H9 (cell line): ENCODE results near the gene IRS2. TPM values are rescaled to one million over a fixed set of nuclear protein-coding genes. Genes with fewer than 3 reads are reported as not detected.

ENCODE experiments used
- DNase-seq: peaks from one replicate; pipeline ENCODE4 v3.0.0-alpha.2; 2017
- H2AFZ ChIP-seq: one replicate; pipeline ENCODE4 v1.6.1; 2013; ENCODE audit warnings: mild to moderate bottlenecking, low read length, control low read depth, moderate library complexity
- H2AK5ac ChIP-seq: 2 replicates; pipeline ENCODE4 v1.6.1; 2013; ENCODE audit warnings: low read length, control low read depth, mixed read lengths; ENCODE audit not compliant: insufficient read length
- H2BK120ac ChIP-seq: one replicate; pipeline ENCODE4 v1.6.1; 2013; ENCODE audit warnings: low read depth, mild to moderate bottlenecking, low read length, control low read depth, inconsistent platforms; ENCODE audit not compliant: poor library complexity, severe bottlenecking
- H2BK12ac ChIP-seq: 2 replicates; pipeline ENCODE4 v1.6.1; 2013; ENCODE audit warnings: low read length, control low read depth, mixed read lengths, low read depth; ENCODE audit not compliant: insufficient read length
- H2BK15ac ChIP-seq: 2 replicates; pipeline ENCODE4 v1.6.1; 2013; ENCODE audit warnings: low read depth, low read length, control low read depth
- H2BK20ac ChIP-seq: one replicate; pipeline ENCODE4 v1.6.1; 2013; ENCODE audit warnings: low read depth, mild to moderate bottlenecking, low read length, control low read depth, inconsistent platforms; ENCODE audit not compliant: poor library complexity, severe bottlenecking
- H2BK5ac ChIP-seq: 2 replicates; pipeline ENCODE4 v1.6.1; 2013; ENCODE audit warnings: low read length, control low read depth, mixed read lengths; ENCODE audit not compliant: insufficient read length
- H3K14ac ChIP-seq: 2 replicates; pipeline ENCODE4 v1.6.1; 2013; ENCODE audit warnings: low read length, control low read depth; ENCODE audit not compliant: insufficient read depth
- H3K18ac ChIP-seq: 2 replicates; pipeline ENCODE4 v1.6.1; 2013; ENCODE audit warnings: low read depth, mild to moderate bottlenecking, mixed read lengths, low read length, control low read depth; ENCODE audit not compliant: insufficient read length
- H3K23ac ChIP-seq: 2 replicates; pipeline ENCODE4 v1.6.1; 2013; ENCODE audit warnings: low read length, control low read depth, mixed read lengths, low read depth; ENCODE audit not compliant: insufficient read length
- H3K23me2 ChIP-seq: 2 replicates; pipeline ENCODE4 v1.6.1; 2013; ENCODE audit warnings: low read depth, mild to moderate bottlenecking, mixed read lengths, low read length, control low read depth; ENCODE audit not compliant: insufficient read length, poor library complexity, severe bottlenecking
- H3K27ac ChIP-seq: 2 replicates; pipeline ENCODE4 v1.5.1; 2013; ENCODE audit warnings: low read length, control low read depth, mixed read lengths, low read depth; ENCODE audit not compliant: insufficient read length
- H3K27me3 ChIP-seq: 2 replicates; pipeline ENCODE4 v1.6.1; 2013; ENCODE audit warnings: low read length, control low read depth, inconsistent platforms; ENCODE audit not compliant: insufficient read depth
- H3K4ac ChIP-seq: 2 replicates; pipeline ENCODE4 v1.6.1; 2013; ENCODE audit warnings: low read depth, mild to moderate bottlenecking, control low read depth, inconsistent platforms, low read length, moderate library complexity
- H3K4me1 ChIP-seq: 2 replicates; pipeline ENCODE4 v1.6.1; 2013; ENCODE audit warnings: low read length, control low read depth, inconsistent platforms; ENCODE audit not compliant: insufficient read depth
- H3K4me2 ChIP-seq: 2 replicates; pipeline ENCODE4 v1.6.1; 2013; ENCODE audit warnings: low read length, control low read depth, mixed read lengths; ENCODE audit not compliant: insufficient read length, insufficient read depth
- H3K56ac ChIP-seq: 2 replicates; pipeline ENCODE4 v1.6.1; 2013; ENCODE audit warnings: low read depth, mild to moderate bottlenecking, mixed read lengths, low read length, control low read depth; ENCODE audit not compliant: insufficient read length
- H3K79me1 ChIP-seq: 2 replicates; pipeline ENCODE4 v1.6.1; 2013; ENCODE audit warnings: low read depth, mild to moderate bottlenecking, moderate library complexity, low read length, control low read depth, inconsistent platforms; ENCODE audit not compliant: insufficient read depth, poor library complexity, severe bottlenecking
- H3K79me2 ChIP-seq: 2 replicates; pipeline ENCODE4 v1.6.1; 2013; ENCODE audit warnings: low read length, control low read depth, inconsistent platforms; ENCODE audit not compliant: insufficient read depth
- H3K9ac ChIP-seq: 2 replicates; pipeline ENCODE4 v1.6.1; 2013; ENCODE audit warnings: low read length, control low read depth, mixed read lengths; ENCODE audit not compliant: insufficient read length; ENCODE audit errors: extremely low read depth
- H3K9me3 ChIP-seq: one replicate; pipeline ENCODE4 v1.6.1; 2013; ENCODE audit warnings: low read depth, low read length, inconsistent platforms; ENCODE audit not compliant: control insufficient read depth
- H3T11ph ChIP-seq: one replicate; pipeline ENCODE4 v1.6.1; 2013; ENCODE audit warnings: mild to moderate bottlenecking, low read length, control low read depth, inconsistent platforms
- H4K20me1 ChIP-seq: one replicate; pipeline ENCODE4 v1.6.1; 2013; ENCODE audit not compliant: control insufficient read depth, insufficient read length, insufficient read depth
- H4K5ac ChIP-seq: 2 replicates; pipeline ENCODE4 v1.6.1; 2013; ENCODE audit warnings: low read depth, mild to moderate bottlenecking, mixed read lengths, low read length, control low read depth; ENCODE audit not compliant: insufficient read length
- H4K8ac ChIP-seq: replicated peaks from 2 replicates; pipeline ENCODE4 v1.6.1; 2013; ENCODE audit warnings: low read length, control low read depth, mixed read lengths, low read depth; ENCODE audit not compliant: insufficient read length
- H4K91ac ChIP-seq: 2 replicates; pipeline ENCODE4 v1.6.1; 2013; ENCODE audit warnings: low read depth, mild to moderate bottlenecking, moderate library complexity, mixed read lengths, low read length, control low read depth; ENCODE audit not compliant: insufficient read length
- H3K27ac Mint-ChIP-seq, 3 experiments: 2 replicates in 2 of 3; 3 replicates in 1 of 3; pipeline ENCODE4 v1.8.0; 2020 to 2021; ENCODE audit warnings: mixed read lengths in 3 of 3, mild to moderate bottlenecking in 1 of 3, moderate library complexity in 1 of 3
- H3K27me3 Mint-ChIP-seq: 2 replicates; pipeline ENCODE4 v1.8.0; 2021; ENCODE audit warnings: low read depth, mild to moderate bottlenecking, moderate library complexity, mixed read lengths
- H3K36me3 Mint-ChIP-seq, 3 experiments: 2 replicates in 2 of 3; 3 replicates in 1 of 3; pipeline ENCODE4 v1.8.0; 2020 to 2021; ENCODE audit warnings: low read depth in 3 of 3, mixed read lengths in 3 of 3; ENCODE audit not compliant: insufficient read depth in 1 of 3
- H3K4me1 Mint-ChIP-seq, 2 experiments: 2 replicates each; pipeline ENCODE4 v1.8.0; 2020; ENCODE audit warnings: mixed read lengths in 2 of 2
- H3K4me3 Mint-ChIP-seq, 2 experiments: 2 replicates in 1 of 2; 3 replicates in 1 of 2; pipeline ENCODE4 v1.8.0; 2020 to 2021; ENCODE audit warnings: mild to moderate bottlenecking in 2 of 2, mixed read lengths in 2 of 2, moderate library complexity in 1 of 2
- H3K9me3 Mint-ChIP-seq, 2 experiments: 2 replicates in 1 of 2; 3 replicates in 1 of 2; pipeline ENCODE4 v1.8.0; 2020; ENCODE audit warnings: mild to moderate bottlenecking in 2 of 2, mixed read lengths in 2 of 2, moderate library complexity in 1 of 2
- CTCF ChIP-seq: fragments of 200-600 bp; sonication (generic); conservative IDR thresholded peaks from 3 replicates; pipeline ENCODE4 v1.8.0; 2021; ENCODE audit warnings: antibody characterized with exemption, mild to moderate bottlenecking
- WGBS: extraction: QIAGEN DNeasy Blood & Tissue Kit; methylation state at CpG from one replicate; pipeline ENCODE4 v1.1.7; 2013; ENCODE audit warnings: missing lambda C conversion rate, low lambda C conversion rate, mixed read lengths; ENCODE audit not compliant: insufficient read length; ENCODE audit errors: extremely low coverage; 5-methylcytosine and 5-hydroxymethylcytosine counted together
- total RNA-seq: library from RNA; stranded (reverse); gene quantifications from 2 replicates; pipeline ENCODE4 v1.2.1, GENCODE V29; 2021

Gene IRS2
- total RNA-seq, 1 experiment from 2014 or later, result 10.1 TPM

- H3K4ac ChIP-seq, result no peak overlapping the region
- no peak for DNase-seq
- H3K9ac ChIP-seq, result no peak overlapping the region
- no peak overlapping the region for H2AK5ac ChIP-seq
- no peaks in the 10 kb centered on the region; the same call in 1 of the 2 replicates for H3K79me2 ChIP-seq
- no peak overlapping the region for H3K18ac ChIP-seq
- H4K20me1 ChIP-seq, result no peaks in the 10 kb centered on the region
- peaks cover 2% of the 10 kb centered on the region for H3K79me1 ChIP-seq
- H2AFZ ChIP-seq, result no peak overlapping the region
- WGBS, result no CpG with 5 or more reads among the region's 7 CpGs
- Mint-ChIP-seq H3K4me3 (no peak overlapping the region), H3K27me3 (no peaks in the 10 kb centered on the region), H3K27ac (peak overlapping the region in 1 of 3 experiments; percentile 85; a peak in 2 of 7 replicates), H3K9me3 (no peaks in the 10 kb centered on the region), H3K36me3 (peaks cover 0 to 6% (median 0%) of the 10 kb centered on the region in 3 experiments; a peak in 4 of 7 replicates), H3K4me1 (peaks cover 30 to 37% of the 10 kb centered on the region in 2 experiments)
- H3K23me2 ChIP-seq, result no peaks in the 10 kb centered on the region
- H4K5ac ChIP-seq, result no peak overlapping the region
- H3K27me3 ChIP-seq, result no peaks in the 10 kb centered on the region
- H2BK20ac ChIP-seq, result no peak overlapping the region
- no peaks in the 10 kb centered on the region for H3K4me1 ChIP-seq
- no peak overlapping the region for H3K27ac ChIP-seq
- no peak for TF ChIP-seq CTCF
- no peak overlapping the region for H4K91ac ChIP-seq
- H3K4me2 ChIP-seq, result no peak overlapping the region
- no peak overlapping the region for H3T11ph ChIP-seq
- no peak overlapping the region for H3K23ac ChIP-seq
- H2BK120ac ChIP-seq, result no peak overlapping the region
- H4K8ac ChIP-seq, result no peak overlapping the region
- no peaks in the 10 kb centered on the region for H3K9me3 ChIP-seq
- H3K56ac ChIP-seq, result no peak overlapping the region
- H2BK5ac ChIP-seq, result no peak overlapping the region
- H2BK12ac ChIP-seq, result no peak overlapping the region
- no peak overlapping the region for H2BK15ac ChIP-seq
- H3K14ac ChIP-seq, result no peak overlapping the region
Observed at GRCh38 chr13:109764045-109764444, 22.3 kb downstream of the IRS2 start.
